Hepatocyte (in vitro differentiated cells): ENCODE measurements around the gene SBF2.

ENCODE experiments used
- CTCF ChIP-seq: fragments of 200-600 bp; sonication (generic); IDR thresholded peaks from 2 replicates; pipeline ENCODE4 v1.5.1; 2016; ENCODE audit warnings: antibody characterized with exemption, mild to moderate bottlenecking; ENCODE audit not compliant: poor library complexity
- EZH2 ChIP-seq: fragments of 200-600 bp; sonication (generic); IDR thresholded peaks from 2 replicates; pipeline ENCODE4 v1.6.1; 2016; ENCODE audit warnings: antibody characterized with exemption, mild to moderate bottlenecking, borderline replicate concordance
- EZH2phosphoT487 ChIP-seq: fragments of 200-600 bp; sonication (generic); IDR thresholded peaks from one replicate; pipeline ENCODE4 v1.6.1; 2018; ENCODE audit warnings: antibody characterized with exemption, mild to moderate bottlenecking, low read depth, moderate library complexity; ENCODE audit not compliant: unreplicated experiment, severe bottlenecking

DNA sequence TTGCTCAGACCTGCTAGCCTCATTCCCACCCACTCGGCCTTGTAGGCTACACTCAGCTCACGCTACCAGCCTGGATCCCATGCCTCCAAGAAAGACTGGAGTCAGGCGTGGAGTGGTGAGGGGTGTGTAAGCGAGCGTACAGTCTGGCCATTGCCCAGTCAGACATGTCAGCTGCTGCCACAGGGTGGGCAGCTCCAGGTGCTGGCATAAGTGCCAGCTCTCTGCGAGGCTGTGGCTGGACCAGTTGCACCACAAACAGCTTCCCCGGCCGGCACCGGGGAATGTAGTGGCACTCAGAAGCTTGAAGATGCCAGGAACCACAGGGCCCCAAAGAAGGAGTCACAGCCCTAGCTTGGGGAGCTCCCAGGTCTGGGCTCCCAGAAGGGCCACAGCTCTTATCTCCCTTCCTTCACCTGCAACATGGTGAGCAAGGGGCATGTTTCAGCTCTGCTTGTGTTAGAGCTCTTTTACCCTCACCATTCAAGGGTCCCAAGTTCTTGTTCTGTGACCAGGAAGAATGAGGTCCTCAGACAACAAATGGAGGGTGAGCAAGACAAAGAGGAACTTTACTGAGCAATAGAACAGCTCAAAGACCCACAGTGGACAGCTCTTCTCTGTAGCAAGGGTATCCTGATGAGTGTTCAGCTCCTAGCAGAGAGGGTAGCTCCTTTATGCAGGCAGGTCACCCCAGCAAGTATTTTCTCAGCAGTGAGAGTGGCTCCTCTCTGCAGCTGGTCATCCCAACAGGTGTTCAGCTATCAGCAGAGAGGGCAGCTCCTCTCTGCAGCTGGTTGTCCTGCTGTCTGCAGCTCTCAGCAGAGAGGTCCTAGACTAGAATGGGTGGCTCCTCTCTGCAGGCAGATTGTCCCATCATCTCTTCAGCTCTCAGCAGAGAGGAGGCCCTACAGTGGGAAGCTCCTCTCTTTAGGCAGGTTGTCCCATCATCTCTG, 6.0 kb downstream of the SBF2 start:
- TF ChIP-seq CTCF (no peak), EZH2 (no peak), EZH2phosphoT487 (no peak)
